HG02885 (cell line): Measurements from ENCODE around the gene AMN1.

Source experiments
- ATAC-seq: cut with Tn5 transposase; IDR thresholded peaks from one replicate; pipeline ENCODE4 v1.9.1; 2021; ENCODE audit warnings: mild to moderate bottlenecking; ENCODE audit not compliant: unreplicated experiment, poor library complexity

The AMN1 gene

GRCh38 chr12:31634620-31635019 is 94.2 kb downstream of the AMN1 start:
- ATAC-seq, result no peak

- ATAC-seq, result no peak
Observed at GRCh38 chr12:31633464-31633863, 95.4 kb downstream of the AMN1 start.

- no peak for ATAC-seq
Observed at GRCh38 chr12:31631809-31632208, 97.0 kb downstream of the AMN1 start.

- no peak for ATAC-seq
Observed at GRCh38 chr12:31631023-31631724, 97.6 kb downstream of the AMN1 start.

GRCh38 chr12:31629756-31630732 is 98.8 kb downstream of the AMN1 start:
- no peak for ATAC-seq

GRCh38 chr12:31627456-31628054 is 101.3 kb downstream of the AMN1 start:
- no peak for ATAC-seq

GRCh38 chr12:31626270-31626995 is 102.4 kb downstream of the AMN1 start:
- no peak for ATAC-seq

- ATAC-seq, result no peak
Observed at GRCh38 chr12:31622038-31622437, 106.8 kb downstream of the AMN1 start.
